ENCODE measurements around the gene FBLN1.

The FBLN1 gene

DNA sequence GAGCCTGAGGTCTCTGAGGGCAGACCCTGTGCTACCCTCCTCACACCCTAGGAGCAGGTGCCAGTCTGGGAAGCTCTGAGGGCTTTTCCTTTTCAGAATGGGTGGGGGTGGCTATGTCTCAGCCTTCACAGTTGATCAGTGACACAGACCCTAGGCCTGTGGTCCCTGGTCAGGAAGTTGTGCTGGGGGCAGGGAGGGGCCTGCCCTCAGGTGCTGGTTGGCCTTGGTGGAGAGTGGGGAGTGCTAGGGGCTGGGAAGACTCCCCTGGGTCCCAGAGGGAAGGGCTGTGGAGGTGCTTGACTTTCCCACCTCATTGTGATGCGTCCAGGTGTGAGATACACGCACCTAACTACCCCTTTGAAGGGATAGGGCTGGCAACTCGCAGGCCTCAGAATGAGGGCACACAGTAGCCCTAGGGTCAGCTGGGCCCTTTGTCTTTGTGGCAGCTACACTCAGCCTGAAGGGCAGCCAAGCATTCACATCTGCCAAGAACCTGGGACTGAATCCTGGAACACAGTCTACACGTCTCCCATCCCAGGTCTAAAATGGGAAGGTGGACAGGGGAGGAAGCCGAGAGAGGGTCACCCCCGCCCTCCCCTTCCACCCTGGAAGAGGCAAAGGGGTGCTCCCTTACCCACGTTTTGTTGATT is 137.7 kb downstream of the FBLN1 start:
- 60 to 93% methylated on average over 4 to 5 of the region's 7 CpGs for WGBS, 2 experiments (ENCODE audit: insufficient coverage in 2 of 2)
- Histone ChIP-seq H3K36me3 (ENCODE audit: control insufficient read depth, insufficient read depth, low read length) (no peaks in the 10 kb centered on the region), H3K4me3 (ENCODE audit: extremely low read depth, insufficient read depth, low read length, poor library complexity, severe bottlenecking) (no peak overlapping the region), H3K4me1 (ENCODE audit: control insufficient read depth, insufficient read depth, low read length, poor library complexity, severe bottlenecking) (peaks cover 14% of the 10 kb centered on the region), H3K27ac (ENCODE audit: low read depth, low read length, severe bottlenecking) (no peak overlapping the region), H3K9me3 (ENCODE audit: control insufficient read depth, low read length) (no peaks in the 10 kb centered on the region)

DNA sequence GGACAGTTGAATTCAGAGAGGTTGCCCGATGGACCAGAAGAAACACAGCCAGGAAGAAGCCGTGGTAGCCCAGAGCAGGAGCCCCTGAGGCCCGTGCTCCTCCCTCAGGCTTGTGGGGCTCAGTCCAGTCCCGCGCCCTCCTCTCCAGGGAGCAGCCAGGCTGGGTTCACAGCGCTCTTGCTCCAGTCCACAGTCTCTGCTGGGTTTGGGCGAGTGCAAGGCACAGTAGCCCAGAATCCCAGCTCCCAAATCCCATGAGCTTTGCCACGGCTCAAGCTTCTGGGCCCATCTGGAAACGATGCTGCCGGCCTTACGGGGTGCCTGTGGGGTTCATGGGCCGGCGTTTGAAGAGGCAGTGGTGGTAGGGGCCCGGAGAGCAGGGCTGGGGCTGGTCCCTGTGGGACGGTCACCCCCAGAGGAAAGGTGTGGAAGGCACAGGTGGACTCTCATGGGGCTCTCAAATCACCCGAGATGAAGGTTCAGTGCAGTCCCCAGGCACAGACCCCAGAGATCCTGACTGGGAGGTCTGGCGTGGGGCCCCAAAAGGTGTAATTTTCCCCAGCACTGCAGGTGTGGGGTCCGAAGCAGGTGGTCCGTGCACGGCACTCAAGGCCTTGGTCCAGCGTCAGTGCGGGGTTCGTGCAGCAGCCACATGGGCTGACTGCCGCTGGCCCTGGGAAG is 138.4 kb downstream of the FBLN1 start:
- H3K9me3 ChIP-seq (ENCODE audit: control insufficient read depth, low read length) = no peaks in the 10 kb centered on the region
- peaks cover 14% of the 10 kb centered on the region for H3K4me1 ChIP-seq (ENCODE audit: control insufficient read depth, insufficient read depth, low read length, poor library complexity, severe bottlenecking)
- no peak overlapping the region for H3K27ac ChIP-seq (ENCODE audit: low read depth, low read length, severe bottlenecking)
- H3K36me3 ChIP-seq (ENCODE audit: control insufficient read depth, insufficient read depth, low read length) = no peaks in the 10 kb centered on the region
- WGBS, 2 experiments (ENCODE audit: insufficient coverage in 2 of 2) = 91 to 94% methylated on average over 23 to 24 of the region's 24 CpGs
- H3K4me3 ChIP-seq (ENCODE audit: extremely low read depth, insufficient read depth, low read length, poor library complexity, severe bottlenecking) = no peak overlapping the region

GRCh38 chr22:45642986-45643385 is 140.3 kb downstream of the FBLN1 start:
- Histone ChIP-seq H3K4me1 (ENCODE audit: control insufficient read depth, insufficient read depth, low read length, poor library complexity, severe bottlenecking) (peaks cover 14% of the 10 kb centered on the region), H3K36me3 (ENCODE audit: control insufficient read depth, insufficient read depth, low read length) (no peaks in the 10 kb centered on the region), H3K27ac (ENCODE audit: low read depth, low read length, severe bottlenecking) (no peak overlapping the region), H3K9me3 (ENCODE audit: control insufficient read depth, low read length) (no peaks in the 10 kb centered on the region), H3K4me3 (ENCODE audit: extremely low read depth, insufficient read depth, low read length, poor library complexity, severe bottlenecking) (no peak overlapping the region)
- 89 to 100% methylated on average over 1 to 2 of the region's 2 CpGs for WGBS, 2 experiments (ENCODE audit: insufficient coverage in 2 of 2)

GRCh38 chr22:45644714-45645113 is 142.0 kb downstream of the FBLN1 start:
- Histone ChIP-seq H3K4me1 (ENCODE audit: control insufficient read depth, insufficient read depth, low read length, poor library complexity, severe bottlenecking) (peaks cover 6% of the 10 kb centered on the region), H3K27ac (ENCODE audit: low read depth, low read length, severe bottlenecking) (no peak overlapping the region), H3K9me3 (ENCODE audit: control insufficient read depth, low read length) (no peaks in the 10 kb centered on the region), H3K4me3 (ENCODE audit: extremely low read depth, insufficient read depth, low read length, poor library complexity, severe bottlenecking) (no peak overlapping the region), H3K36me3 (ENCODE audit: control insufficient read depth, insufficient read depth, low read length) (no peaks in the 10 kb centered on the region)
- WGBS, 2 experiments (ENCODE audit: insufficient coverage in 2 of 2) = 90 to 92% methylated on average over 7 to 12 of the region's 12 CpGs

- Histone ChIP-seq H3K27ac (ENCODE audit: low read depth, low read length, severe bottlenecking) (no peak overlapping the region), H3K4me1 (ENCODE audit: control insufficient read depth, insufficient read depth, low read length, poor library complexity, severe bottlenecking) (peaks cover 1% of the 10 kb centered on the region), H3K9me3 (ENCODE audit: control insufficient read depth, low read length) (no peaks in the 10 kb centered on the region), H3K4me3 (ENCODE audit: extremely low read depth, insufficient read depth, low read length, poor library complexity, severe bottlenecking) (no peak overlapping the region), H3K36me3 (ENCODE audit: control insufficient read depth, insufficient read depth, low read length) (no peaks in the 10 kb centered on the region)
- 51 to 65% methylated on average over 15 to 16 of the region's 16 CpGs for WGBS, 2 experiments (ENCODE audit: insufficient coverage in 2 of 2)
Observed at GRCh38 chr22:45645150-45645525, 142.5 kb downstream of the FBLN1 start.

DNA sequence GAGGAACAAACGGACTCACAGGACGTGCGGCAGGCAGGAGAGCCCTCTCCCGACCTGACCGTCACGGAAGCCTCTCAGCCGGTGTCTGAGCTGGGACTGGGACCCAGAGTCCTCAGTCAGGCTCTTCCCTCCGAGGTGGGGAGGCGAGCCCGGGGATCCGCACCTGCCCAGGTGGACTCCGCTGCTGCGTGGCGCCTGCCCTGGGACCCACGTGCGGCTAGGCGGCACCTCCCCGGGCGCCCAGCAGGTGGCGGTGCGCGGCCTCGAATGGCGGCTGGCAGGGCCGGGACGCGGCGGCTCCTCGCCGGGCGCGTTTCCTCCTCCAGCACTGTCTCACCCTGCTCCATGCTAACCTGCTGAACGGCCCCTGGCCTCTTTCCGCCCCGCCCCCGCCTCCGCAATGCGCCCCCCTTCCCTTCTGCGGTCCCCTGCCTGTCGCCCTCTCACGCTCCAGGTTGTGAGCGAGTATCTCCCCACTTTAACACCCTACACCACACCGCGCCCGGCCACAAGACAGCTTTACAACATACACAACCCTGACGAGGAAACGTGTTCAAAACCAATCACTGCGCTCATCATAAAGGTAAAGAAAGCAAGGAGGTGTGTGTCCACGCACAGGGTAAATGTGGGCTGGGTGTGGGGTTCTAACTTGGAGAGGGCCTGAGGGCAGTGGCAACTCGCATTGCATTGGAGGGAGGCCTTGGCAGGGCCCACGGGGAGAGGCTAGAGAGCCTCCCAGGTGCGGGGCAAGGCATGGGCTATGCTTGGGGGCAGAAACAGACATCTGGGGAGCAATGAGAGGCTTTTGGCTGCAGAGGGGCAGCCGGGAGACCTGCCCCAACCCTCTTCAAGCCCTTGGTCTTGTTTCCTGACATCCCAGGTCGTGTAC is 143.1 kb downstream of the FBLN1 start:
- 20 to 23% methylated on average over 28 to 39 of the region's 54 CpGs for WGBS, 2 experiments (ENCODE audit: insufficient coverage in 2 of 2)
- no peaks in the 10 kb centered on the region for H3K36me3 ChIP-seq (ENCODE audit: control insufficient read depth, insufficient read depth, low read length)
- no peak overlapping the region for H3K4me3 ChIP-seq (ENCODE audit: extremely low read depth, insufficient read depth, low read length, poor library complexity, severe bottlenecking)
- no peak overlapping the region for H3K27ac ChIP-seq (ENCODE audit: low read depth, low read length, severe bottlenecking)
- H3K4me1 ChIP-seq (ENCODE audit: control insufficient read depth, insufficient read depth, low read length, poor library complexity, severe bottlenecking) = no peaks in the 10 kb centered on the region
- no peaks in the 10 kb centered on the region for H3K9me3 ChIP-seq (ENCODE audit: control insufficient read depth, low read length)

GRCh38 chr22:45647532-45648225 is 145.0 kb downstream of the FBLN1 start:
- Histone ChIP-seq H3K4me1 (ENCODE audit: control insufficient read depth, insufficient read depth, low read length, poor library complexity, severe bottlenecking) (no peaks in the 10 kb centered on the region), H3K9me3 (ENCODE audit: control insufficient read depth, low read length) (no peaks in the 10 kb centered on the region), H3K4me3 (ENCODE audit: extremely low read depth, insufficient read depth, low read length, poor library complexity, severe bottlenecking) (no peak overlapping the region), H3K36me3 (ENCODE audit: control insufficient read depth, insufficient read depth, low read length) (no peaks in the 10 kb centered on the region), H3K27ac (ENCODE audit: low read depth, low read length, severe bottlenecking) (no peak overlapping the region)
- WGBS, 2 experiments (ENCODE audit: insufficient coverage in 2 of 2) = 91 to 96% methylated on average over 18 of the region's 18 CpGs

GRCh38 chr22:45648301-45649117 is 145.8 kb downstream of the FBLN1 start:
- Histone ChIP-seq H3K9me3 (ENCODE audit: control insufficient read depth, low read length) (no peaks in the 10 kb centered on the region), H3K36me3 (ENCODE audit: control insufficient read depth, insufficient read depth, low read length) (no peaks in the 10 kb centered on the region), H3K27ac (ENCODE audit: low read depth, low read length, severe bottlenecking) (no peak overlapping the region), H3K4me3 (ENCODE audit: extremely low read depth, insufficient read depth, low read length, poor library complexity, severe bottlenecking) (no peak overlapping the region), H3K4me1 (ENCODE audit: control insufficient read depth, insufficient read depth, low read length, poor library complexity, severe bottlenecking) (no peaks in the 10 kb centered on the region)
- WGBS, 2 experiments (ENCODE audit: insufficient coverage in 2 of 2) = 87 to 90% methylated on average over 14 to 24 of the region's 24 CpGs

DNA sequence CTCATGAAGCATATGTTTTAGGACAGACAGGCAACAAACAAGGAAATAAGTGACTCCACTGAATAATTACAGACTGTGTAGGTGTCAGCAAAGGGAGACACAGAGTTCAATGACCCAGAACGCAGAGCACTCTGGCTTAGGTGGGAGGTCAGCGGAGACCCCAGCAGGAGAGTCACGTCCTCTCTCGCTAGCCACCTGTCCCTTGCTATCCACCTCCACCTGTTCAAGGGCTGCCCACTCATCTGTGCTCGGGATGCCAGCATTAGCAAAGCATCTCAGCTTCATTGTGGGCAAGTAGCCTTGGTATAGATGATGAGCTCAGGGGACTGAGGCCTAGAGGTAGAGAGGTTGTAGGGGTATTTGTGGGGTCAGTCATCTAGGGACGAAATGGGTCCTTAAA is 147.1 kb downstream of the FBLN1 start:
- WGBS, 2 experiments (ENCODE audit: insufficient coverage in 2 of 2) = 97 to 98% methylated on average over 3 to 6 of the region's 6 CpGs
- Histone ChIP-seq H3K4me1 (ENCODE audit: control insufficient read depth, insufficient read depth, low read length, poor library complexity, severe bottlenecking) (no peaks in the 10 kb centered on the region), H3K4me3 (ENCODE audit: extremely low read depth, insufficient read depth, low read length, poor library complexity, severe bottlenecking) (no peak overlapping the region)

DNA sequence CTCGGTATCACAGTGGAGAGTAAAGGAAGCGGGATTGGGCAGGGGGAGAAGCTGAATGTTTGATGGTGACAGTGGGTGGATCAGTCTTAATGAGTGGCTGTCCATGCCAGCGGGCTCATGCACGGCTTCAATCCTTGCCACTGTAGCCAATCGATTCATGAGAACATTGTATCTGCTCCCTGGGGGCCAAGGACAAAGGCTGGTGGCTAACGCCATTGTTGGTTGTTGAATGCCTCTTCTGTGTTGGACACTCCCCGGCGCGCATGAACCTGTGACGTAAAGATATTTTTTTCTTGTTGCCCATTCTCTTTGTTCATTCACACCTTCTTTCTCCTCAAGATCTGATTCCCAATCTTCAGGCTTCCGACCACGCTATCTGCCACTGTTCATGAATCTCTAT is 148.0 kb downstream of the FBLN1 start:
- Histone ChIP-seq H3K9me3 (ENCODE audit: control insufficient read depth, low read length) (no peaks in the 10 kb centered on the region), H3K36me3 (ENCODE audit: control insufficient read depth, insufficient read depth, low read length) (no peaks in the 10 kb centered on the region), H3K27ac (ENCODE audit: low read depth, low read length, severe bottlenecking) (no peak overlapping the region), H3K4me1 (ENCODE audit: control insufficient read depth, insufficient read depth, low read length, poor library complexity, severe bottlenecking) (no peaks in the 10 kb centered on the region), H3K4me3 (ENCODE audit: extremely low read depth, insufficient read depth, low read length, poor library complexity, severe bottlenecking) (no peak overlapping the region)
- 95 to 97% methylated on average over 8 to 12 of the region's 12 CpGs for WGBS, 2 experiments (ENCODE audit: insufficient coverage in 2 of 2)

More for the DNA sequence above, 147.1 kb downstream of the FBLN1 start:
- Histone ChIP-seq H3K36me3 (ENCODE audit: control insufficient read depth, insufficient read depth, low read length) (no peaks in the 10 kb centered on the region), H3K27ac (ENCODE audit: low read depth, low read length, severe bottlenecking) (no peak overlapping the region), H3K9me3 (ENCODE audit: control insufficient read depth, low read length) (no peaks in the 10 kb centered on the region)

Measured in mesodermal cell (in vitro differentiated cells).